Measurements from ENCODE around the gene TRIM2. TPM values are rescaled to one million over a fixed set of nuclear protein-coding genes. Genes with fewer than 3 reads are reported as not detected.

TRIM2 gene
- total and polyA plus RNA-seq, 2 donors from 2014 or later: 23.3 to 122 TPM

GRCh38 chr4:153183146-153183545, 21.1 kb upstream of the TRIM2 start:
- intact Hi-C loops (cut with DNase I): no loop called here
- TF ChIP-seq CTCF (IDR thresholded peaks at IDR 0.05; ENCODE audit: borderline replicate concordance, extremely low read depth, insufficient read depth): no peak
- no peak overlapping the region for H3K9ac ChIP-seq (ENCODE audit: low read length in 3 of 3)
- H3K27me3 ChIP-seq (ENCODE audit: control insufficient read depth, insufficient read depth, low read length): no peaks in the 10 kb centered on the region
- DNase-seq (no peak), FAIRE-seq (no peak)
- H3K4me3 ChIP-seq (ENCODE audit: low read length in 3 of 3): no peak overlapping the region
- no peaks in the 10 kb centered on the region for H3K9me3 ChIP-seq (ENCODE audit: control insufficient read depth in 2 of 3, insufficient read depth in 1 of 3, low read length in 3 of 3)
- no peak overlapping the region for H3K27ac ChIP-seq (ENCODE audit: low read depth in 2 of 2, low read length in 2 of 2)
- no peaks in the 10 kb centered on the region for H3K36me3 ChIP-seq (ENCODE audit: control insufficient read depth in 2 of 3, insufficient read depth in 3 of 3, low read length in 3 of 3)
- H3K4me1 ChIP-seq (ENCODE audit: control insufficient read depth in 2 of 3, insufficient read depth in 2 of 3, low read depth in 1 of 3, low read length in 3 of 3): peaks cover 0 to 3% (median 0%) of the 10 kb centered on the region in 3 donors

GRCh38 chr4:153185331-153185852, 18.9 kb upstream of the TRIM2 start:
- H3K9me3 ChIP-seq (ENCODE audit: control insufficient read depth in 2 of 3, insufficient read depth in 1 of 3, low read length in 3 of 3): no peaks in the 10 kb centered on the region
- no peak overlapping the region for H3K27ac ChIP-seq (ENCODE audit: low read depth in 2 of 2, low read length in 2 of 2)
- H3K36me3 ChIP-seq (ENCODE audit: control insufficient read depth in 2 of 3, insufficient read depth in 3 of 3, low read length in 3 of 3): no peaks in the 10 kb centered on the region
- intact Hi-C loops (cut with DNase I): no loop called here
- no peaks in the 10 kb centered on the region for H3K27me3 ChIP-seq (ENCODE audit: control insufficient read depth, insufficient read depth, low read length)
- DNase-seq (no peak), FAIRE-seq (no peak)
- H3K4me3 ChIP-seq (ENCODE audit: low read length in 3 of 3): no peak overlapping the region
- H3K4me1 ChIP-seq (ENCODE audit: control insufficient read depth in 2 of 3, insufficient read depth in 2 of 3, low read depth in 1 of 3, low read length in 3 of 3): peaks cover 0 to 8% (median 4%) of the 10 kb centered on the region in 3 donors
- TF ChIP-seq CTCF (IDR thresholded peaks at IDR 0.05; ENCODE audit: borderline replicate concordance, extremely low read depth, insufficient read depth): no peak
- H3K9ac ChIP-seq (ENCODE audit: low read length in 3 of 3): no peak overlapping the region

- DNase-seq: no peak
- Histone ChIP-seq H3K4me1 (ENCODE audit: control insufficient read depth in 2 of 3, insufficient read depth in 2 of 3, low read depth in 1 of 3, low read length in 3 of 3) (peaks cover 0 to 8% (median 4%) of the 10 kb centered on the region in 3 donors), H3K4me3 (ENCODE audit: low read length in 3 of 3) (no peak overlapping the region), H3K36me3 (ENCODE audit: control insufficient read depth in 2 of 3, insufficient read depth in 3 of 3, low read length in 3 of 3) (no peaks in the 10 kb centered on the region), H3K27ac (ENCODE audit: low read depth in 2 of 2, low read length in 2 of 2) (no peak overlapping the region), H3K9me3 (ENCODE audit: control insufficient read depth in 2 of 3, insufficient read depth in 1 of 3, low read length in 3 of 3) (no peaks in the 10 kb centered on the region), H3K9ac (ENCODE audit: low read length in 3 of 3) (no peak overlapping the region), H3K27me3 (ENCODE audit: control insufficient read depth, insufficient read depth, low read length) (no peaks in the 10 kb centered on the region)
- FAIRE-seq: no peak
- TF ChIP-seq CTCF (IDR thresholded peaks at IDR 0.05; ENCODE audit: borderline replicate concordance, extremely low read depth, insufficient read depth): no peak
- intact Hi-C loops (cut with DNase I): no loop called here
These were observed 18.1 kb upstream of the TRIM2 start for GRCh38 chr4:153186046-153186728.

Data from kidney (tissue), 14 donors.